DND-41 (cell line): Measurements from ENCODE around the gene SPNS3.

ENCODE experiments used
- ATAC-seq: fragments of 200-7000 bp; cut with Tn5 transposase; 3 replicates; pipeline ENCODE4 v1.9.1; 2021; ENCODE audit warnings: low read depth; ENCODE audit not compliant: insufficient read depth
- DNase-seq: peaks from one replicate; pipeline ENCODE4 v3.0.0-alpha.2; 2020
- H2AFZ ChIP-seq: 2 replicates; pipeline ENCODE4 v1.6.0; 2012; ENCODE audit warnings: low read depth, low read length
- H3K27ac ChIP-seq: 2 replicates; pipeline ENCODE4 v1.5.1; 2012; ENCODE audit warnings: low read length, inconsistent platforms
- H3K27me3 ChIP-seq: fragments of 200-600 bp; sonication (generic); 2 replicates; pipeline ENCODE4 v1.6.0; 2012; ENCODE audit warnings: low read length, mild to moderate bottlenecking, inconsistent platforms; ENCODE audit not compliant: insufficient read depth, poor library complexity
- H3K36me3 ChIP-seq: 2 replicates; pipeline ENCODE4 v1.5.1; 2012; ENCODE audit warnings: low read length, inconsistent platforms; ENCODE audit not compliant: insufficient read depth
- H3K4me1 ChIP-seq: 2 replicates; pipeline ENCODE4 v1.5.1; 2012; ENCODE audit warnings: mild to moderate bottlenecking, low read length; ENCODE audit not compliant: insufficient read depth
- H3K4me2 ChIP-seq: 2 replicates; pipeline ENCODE4 v1.6.0; 2012; ENCODE audit warnings: mild to moderate bottlenecking, moderate library complexity, low read length, inconsistent platforms; ENCODE audit not compliant: insufficient read depth
- H3K4me3 ChIP-seq, 2 experiments: fragments of 200-600 bp in 1 of 2; shearing (Covaris generic) in 1 of 2; 2 replicates each; pipeline ENCODE4 v1.5.1; 2012 to 2016; ENCODE audit warnings: inconsistent platforms in 2 of 2, low read length in 2 of 2, mild to moderate bottlenecking in 2 of 2, low read depth in 1 of 2, moderate library complexity in 1 of 2
- H3K79me2 ChIP-seq: 2 replicates; pipeline ENCODE4 v1.6.0; 2012; ENCODE audit warnings: low read length, inconsistent platforms; ENCODE audit not compliant: insufficient read depth
- H3K9ac ChIP-seq: 2 replicates; pipeline ENCODE4 v1.6.0; 2012; ENCODE audit warnings: low read depth, mild to moderate bottlenecking, inconsistent platforms, low read length, moderate library complexity
- H3K9me3 ChIP-seq: 2 replicates; pipeline ENCODE4 v1.5.1; 2012; ENCODE audit warnings: low read length, moderate library complexity, mild to moderate bottlenecking, inconsistent platforms; ENCODE audit not compliant: insufficient read depth, severe bottlenecking
- H4K20me1 ChIP-seq: 2 replicates; pipeline ENCODE4 v1.6.0; 2012; ENCODE audit warnings: low read length; ENCODE audit not compliant: insufficient read depth
- EZH2 ChIP-seq: IDR thresholded peaks from 3 replicates; pipeline ENCODE4 v1.6.1; 2012; ENCODE audit warnings: borderline replicate concordance, low read depth, mild to moderate bottlenecking, moderate library complexity, low read length, inconsistent platforms; ENCODE audit not compliant: severe bottlenecking
- TF ChIP-seq, protein P1 (sequence below): IDR thresholded peaks from 2 replicates; pipeline ENCODE4 v1.5.1; 2012; ENCODE audit warnings: borderline replicate concordance, low read length, moderate library complexity, mild to moderate bottlenecking; ENCODE audit not compliant: poor library complexity, severe bottlenecking; ENCODE audit errors: extremely low read depth

Gene SPNS3

DNA sequence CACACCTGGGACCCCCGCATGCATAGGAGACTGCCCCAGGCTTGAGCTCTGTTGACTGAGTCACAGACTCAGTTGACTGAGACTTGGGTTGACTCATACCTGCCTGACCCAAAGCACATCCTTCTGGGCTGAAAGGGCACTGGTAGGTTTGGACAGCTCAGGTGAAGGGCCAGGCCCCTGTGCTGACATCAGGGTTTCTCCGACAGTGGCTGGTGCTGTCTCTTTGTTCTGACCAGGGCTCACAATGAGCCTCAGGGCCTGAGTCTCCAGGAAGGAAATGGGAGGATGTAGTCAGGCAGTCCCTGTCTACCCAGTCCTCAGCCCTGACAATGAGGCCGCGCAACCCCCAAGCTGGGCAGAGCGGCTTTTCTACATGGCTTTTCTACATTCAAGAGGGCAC is 71.4 kb downstream of the SPNS3 start:
- Histone ChIP-seq H3K4me1 (peaks cover 9% of the 10 kb centered on the region), H4K20me1 (peaks cover 25% of the 10 kb centered on the region), H3K36me3 (no peaks in the 10 kb centered on the region), H3K4me2 (no peak overlapping the region), H3K4me3 (no peak overlapping the region), H3K9ac (no peak overlapping the region), H3K79me2 (no peaks in the 10 kb centered on the region), H3K27ac (no peak overlapping the region), H3K27me3 (peaks cover 12% of the 10 kb centered on the region), H2AFZ (no peak overlapping the region), H3K9me3 (no peaks in the 10 kb centered on the region)
- TF ChIP-seq EZH2, result no peak
- TF ChIP-seq, protein P1, sequence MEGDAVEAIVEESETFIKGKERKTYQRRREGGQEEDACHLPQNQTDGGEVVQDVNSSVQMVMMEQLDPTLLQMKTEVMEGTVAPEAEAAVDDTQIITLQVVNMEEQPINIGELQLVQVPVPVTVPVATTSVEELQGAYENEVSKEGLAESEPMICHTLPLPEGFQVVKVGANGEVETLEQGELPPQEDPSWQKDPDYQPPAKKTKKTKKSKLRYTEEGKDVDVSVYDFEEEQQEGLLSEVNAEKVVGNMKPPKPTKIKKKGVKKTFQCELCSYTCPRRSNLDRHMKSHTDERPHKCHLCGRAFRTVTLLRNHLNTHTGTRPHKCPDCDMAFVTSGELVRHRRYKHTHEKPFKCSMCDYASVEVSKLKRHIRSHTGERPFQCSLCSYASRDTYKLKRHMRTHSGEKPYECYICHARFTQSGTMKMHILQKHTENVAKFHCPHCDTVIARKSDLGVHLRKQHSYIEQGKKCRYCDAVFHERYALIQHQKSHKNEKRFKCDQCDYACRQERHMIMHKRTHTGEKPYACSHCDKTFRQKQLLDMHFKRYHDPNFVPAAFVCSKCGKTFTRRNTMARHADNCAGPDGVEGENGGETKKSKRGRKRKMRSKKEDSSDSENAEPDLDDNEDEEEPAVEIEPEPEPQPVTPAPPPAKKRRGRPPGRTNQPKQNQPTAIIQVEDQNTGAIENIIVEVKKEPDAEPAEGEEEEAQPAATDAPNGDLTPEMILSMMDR, result no peak
- DNase-seq, result no peak
- no peak for ATAC-seq

DNA sequence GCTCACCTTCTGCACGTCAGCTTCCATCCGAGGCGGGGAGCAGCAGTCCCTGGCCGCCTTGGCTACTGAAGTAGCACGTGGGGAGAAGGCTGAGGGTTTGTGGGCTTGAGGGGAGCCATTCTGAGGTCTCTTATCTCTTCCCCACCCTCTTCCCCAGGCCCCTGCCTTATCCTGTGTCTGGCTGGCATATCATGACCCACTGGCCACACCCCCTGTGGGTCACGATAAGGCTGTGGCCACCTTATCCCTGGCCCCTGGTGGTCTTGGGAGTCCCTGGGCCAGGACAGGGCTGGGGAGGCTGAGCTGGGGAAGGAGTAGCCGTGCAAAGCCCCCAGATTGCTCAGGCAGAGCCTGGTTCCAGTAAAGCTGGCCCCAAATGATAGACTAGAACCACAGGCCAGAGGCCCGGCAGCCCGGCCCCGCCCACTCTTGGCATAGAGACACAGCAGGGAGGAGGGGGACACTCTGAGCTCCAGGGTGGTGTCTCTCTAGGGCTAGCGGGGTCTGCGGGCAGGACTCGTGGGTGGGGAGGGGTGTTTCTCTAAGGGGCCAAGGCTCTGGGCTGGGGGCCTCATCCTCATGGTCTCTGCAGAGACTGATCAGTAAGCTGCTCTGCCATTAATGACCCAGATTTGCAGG is 72.6 kb downstream of the SPNS3 start:
- no peak overlapping the region for H3K9ac ChIP-seq
- no peak overlapping the region for H3K4me3 ChIP-seq
- DNase-seq, result no peak
- peaks cover under 1% of the 10 kb centered on the region for H3K27me3 ChIP-seq
- no peaks in the 10 kb centered on the region for H3K36me3 ChIP-seq
- ATAC-seq, result no peak
- H3K27ac ChIP-seq, result no peak overlapping the region
- H3K79me2 ChIP-seq, result no peaks in the 10 kb centered on the region
- peaks cover 17% of the 10 kb centered on the region for H4K20me1 ChIP-seq
- H2AFZ ChIP-seq, result no peak overlapping the region
- H3K4me1 ChIP-seq, result peaks cover 3% of the 10 kb centered on the region; the same call in 1 of the 2 replicates
- no peak overlapping the region for H3K4me2 ChIP-seq
- H3K9me3 ChIP-seq, result no peaks in the 10 kb centered on the region
- TF ChIP-seq EZH2, result no peak
- TF ChIP-seq, protein P1, result no peak

DNA sequence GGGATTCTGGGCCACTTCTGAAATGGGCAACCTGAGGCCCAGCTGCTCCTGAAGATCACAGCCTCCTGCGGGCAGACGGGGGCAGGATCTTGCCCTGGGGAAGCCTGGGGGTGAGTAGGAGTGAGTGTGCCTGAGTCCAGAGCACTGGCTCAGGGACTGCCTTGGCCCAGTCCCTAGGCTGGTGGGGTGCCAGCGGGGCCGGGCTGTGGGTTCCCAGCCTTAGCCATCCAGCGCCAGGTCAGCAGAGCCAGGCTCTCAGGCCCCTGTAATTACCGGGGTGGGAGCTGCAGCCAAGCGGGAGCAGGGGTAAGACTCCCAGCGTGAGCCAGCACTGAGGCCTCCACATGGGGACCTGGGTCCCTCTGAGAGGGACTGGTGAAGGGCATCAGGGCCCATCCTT is 73.2 kb downstream of the SPNS3 start:
- no peaks in the 10 kb centered on the region for H3K27me3 ChIP-seq
- H3K4me3 ChIP-seq, result no peak overlapping the region
- H3K4me2 ChIP-seq, result no peak overlapping the region
- no peak overlapping the region for H3K9ac ChIP-seq
- H3K36me3 ChIP-seq, result no peaks in the 10 kb centered on the region
- no peak for TF ChIP-seq EZH2
- TF ChIP-seq, protein P1, result no peak
- H3K9me3 ChIP-seq, result no peaks in the 10 kb centered on the region
- H3K4me1 ChIP-seq, result peaks cover 3% of the 10 kb centered on the region; the same call in 1 of the 2 replicates
- ATAC-seq (no peak), DNase-seq (no peak)
- H2AFZ ChIP-seq, result no peak overlapping the region
- H3K79me2 ChIP-seq, result no peaks in the 10 kb centered on the region
- H4K20me1 ChIP-seq, result peaks cover 13% of the 10 kb centered on the region
- H3K27ac ChIP-seq, result no peak overlapping the region
